Measurements from ENCODE around the gene FAM50B. TPM values are rescaled to one million over a fixed set of nuclear protein-coding genes. Genes with fewer than 3 reads are reported as not detected.

Gene FAM50B
- total RNA-seq, 2 donors from 2014 or later: 12.4 to 17.3 TPM

DNA sequence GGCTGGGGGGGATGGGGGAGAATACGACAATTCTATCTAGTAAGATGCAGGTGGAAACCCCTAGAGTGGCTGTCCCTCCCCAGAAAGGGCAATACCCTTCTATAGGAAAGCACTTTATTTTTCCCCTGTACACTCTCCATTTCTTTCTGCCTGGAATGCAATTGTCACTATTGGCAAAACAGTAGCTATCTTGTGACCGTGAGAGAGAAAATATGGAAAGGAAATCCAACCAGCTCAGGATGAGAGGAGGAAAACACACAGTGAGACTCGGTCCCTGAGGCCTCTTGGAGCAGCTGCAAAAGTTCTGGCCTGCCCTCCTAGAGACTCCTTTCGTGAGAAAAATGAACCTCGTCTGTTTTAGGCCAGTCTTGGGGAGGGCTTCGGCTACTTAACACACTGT is 43.4 kb downstream of the FAM50B start:
- Histone ChIP-seq H3K4me3 (no peak overlapping the region), H3K9me3 (no peaks in the 10 kb centered on the region), H3K36me3 (no peaks in the 10 kb centered on the region), H3K27ac (peak overlapping the region; percentile 63 to 67), H3K4me1 (ENCODE audit: control insufficient read depth in 1 of 2, low read depth in 2 of 2) (peaks cover 2 to 26% of the 10 kb centered on the region in 2 donors), H3K27me3 (replicated peaks; ENCODE audit: insufficient read depth) (no peaks in the 10 kb centered on the region)
- DNase-seq (ENCODE audit: low spot score): no peak
- no peak for ATAC-seq (ENCODE audit: insufficient number of reproducible peaks, low FRiP score, low read depth)
- no peak for TF ChIP-seq CTCF (IDR thresholded peaks at IDR 0.05)

DNA sequence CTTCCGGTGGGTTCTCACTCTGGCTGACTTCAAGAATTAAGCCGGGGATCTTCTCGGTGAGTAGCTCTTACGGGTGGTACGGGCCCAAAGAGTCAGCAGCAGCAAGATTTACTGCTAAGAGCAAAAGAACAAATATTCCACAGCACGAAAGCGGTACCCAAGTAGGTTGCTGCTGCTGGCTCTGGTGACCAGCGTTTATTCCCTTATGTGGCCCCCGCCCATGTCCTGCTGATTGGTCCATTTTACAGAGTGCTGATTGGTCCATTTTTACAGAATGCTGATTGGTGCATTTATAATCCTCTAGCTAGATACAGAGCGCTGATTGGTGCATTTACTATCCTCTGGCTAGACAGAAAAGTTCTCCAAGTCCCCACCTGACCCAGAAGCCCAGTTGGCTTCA is 44.3 kb downstream of the FAM50B start:
- Histone ChIP-seq H3K4me3 (no peak overlapping the region), H3K36me3 (no peaks in the 10 kb centered on the region), H3K9me3 (no peaks in the 10 kb centered on the region), H3K27ac (no peak overlapping the region), H3K27me3 (replicated peaks; ENCODE audit: insufficient read depth) (no peaks in the 10 kb centered on the region), H3K4me1 (ENCODE audit: control insufficient read depth in 1 of 2, low read depth in 2 of 2) (peaks cover 2 to 26% of the 10 kb centered on the region in 2 donors)
- DNase-seq (ENCODE audit: low spot score): no peak
- ATAC-seq (ENCODE audit: insufficient number of reproducible peaks, low FRiP score, low read depth): no peak
- no peak for TF ChIP-seq CTCF (IDR thresholded peaks at IDR 0.05)

DNA sequence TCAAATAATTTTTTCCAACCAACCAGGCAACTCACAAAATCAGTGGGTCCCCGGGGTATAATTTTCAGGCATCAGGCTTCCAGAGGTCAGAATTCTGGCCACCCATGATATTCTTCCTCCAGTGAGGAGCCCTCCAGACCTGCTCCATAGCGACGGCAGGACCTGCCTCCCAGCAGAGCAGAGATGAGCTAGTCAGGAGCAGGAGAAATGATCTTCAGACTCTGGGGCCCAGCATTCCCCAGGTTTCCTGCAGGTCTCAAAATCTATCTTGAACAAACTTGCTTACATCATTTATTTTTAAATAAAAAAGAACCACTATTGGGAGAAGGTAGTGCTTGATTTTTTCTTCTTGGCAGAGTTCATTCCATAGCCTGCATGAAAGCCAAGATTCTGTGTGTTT is 44.7 kb downstream of the FAM50B start:
- H3K4me1 ChIP-seq (ENCODE audit: control insufficient read depth in 1 of 2, low read depth in 2 of 2): peaks cover 2 to 26% of the 10 kb centered on the region in 2 donors
- H3K4me3 ChIP-seq: no peak overlapping the region
- no peaks in the 10 kb centered on the region for H3K27me3 ChIP-seq (replicated peaks; ENCODE audit: insufficient read depth)
- no peak for TF ChIP-seq CTCF (IDR thresholded peaks at IDR 0.05)
- DNase-seq (ENCODE audit: low spot score) (no peak), ATAC-seq (ENCODE audit: insufficient number of reproducible peaks, low FRiP score, low read depth) (no peak)
- H3K27ac ChIP-seq: no peak overlapping the region
- H3K36me3 ChIP-seq: no peaks in the 10 kb centered on the region
- H3K9me3 ChIP-seq: no peaks in the 10 kb centered on the region

- no peak for ATAC-seq (ENCODE audit: insufficient number of reproducible peaks, low FRiP score, low read depth)
- Histone ChIP-seq H3K4me3 (no peak overlapping the region), H3K4me1 (ENCODE audit: control insufficient read depth in 1 of 2, low read depth in 2 of 2) (peaks cover 2 to 26% of the 10 kb centered on the region in 2 donors), H3K9me3 (no peaks in the 10 kb centered on the region), H3K27me3 (replicated peaks; ENCODE audit: insufficient read depth) (no peaks in the 10 kb centered on the region), H3K27ac (no peak overlapping the region), H3K36me3 (no peaks in the 10 kb centered on the region)
- no peak for TF ChIP-seq CTCF (IDR thresholded peaks at IDR 0.05)
- DNase-seq (ENCODE audit: low spot score): no peak
These were observed 45.6 kb downstream of the FAM50B start for GRCh38 chr6:3894590-3895311.

DNA sequence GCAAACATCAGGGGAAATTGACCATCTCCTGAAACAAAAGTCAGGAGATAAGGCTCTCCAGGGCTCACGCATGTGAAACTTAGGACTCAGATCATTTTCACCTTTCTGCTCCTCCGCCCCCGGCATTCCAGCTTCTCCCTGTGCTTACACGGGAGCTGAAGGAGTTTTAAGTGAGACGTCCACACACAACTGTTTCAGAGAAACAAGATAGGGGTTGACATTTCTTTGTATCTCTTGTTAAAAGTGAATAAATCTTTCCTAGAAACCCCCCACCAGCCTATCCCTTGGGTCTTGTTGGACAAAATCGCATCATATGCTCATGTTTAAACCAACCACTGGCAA is 46.1 kb downstream of the FAM50B start:
- ATAC-seq (ENCODE audit: insufficient number of reproducible peaks, low FRiP score, low read depth): no peak
- Histone ChIP-seq H3K36me3 (no peaks in the 10 kb centered on the region), H3K9me3 (no peaks in the 10 kb centered on the region), H3K27me3 (replicated peaks; ENCODE audit: insufficient read depth) (no peaks in the 10 kb centered on the region), H3K4me1 (ENCODE audit: control insufficient read depth in 1 of 2, low read depth in 2 of 2) (peaks cover 2 to 26% of the 10 kb centered on the region in 2 donors), H3K4me3 (no peak overlapping the region), H3K27ac (no peak overlapping the region)
- no peak for DNase-seq (ENCODE audit: low spot score)
- no peak for TF ChIP-seq CTCF (IDR thresholded peaks at IDR 0.05)

Data from thoracic aorta (tissue), 2 donors.